GM18526 (cell line): Measurements from ENCODE around the gene FERMT3.

ENCODE experiments used
- POLR2A ChIP-seq: IDR thresholded peaks from 3 replicates; pipeline ENCODE4 v1.6.1; 2011; ENCODE audit not compliant: insufficient read length; ENCODE audit errors: extremely low read depth

The FERMT3 gene

GRCh38 chr11:64181506-64182411, 24.8 kb upstream of the FERMT3 start:
- peak; percentile 22 for TF ChIP-seq POLR2A

- TF ChIP-seq POLR2A: no peak
These were observed 22.6 kb upstream of the FERMT3 start for GRCh38 chr11:64183890-64184289.

- peak; percentile 99 for TF ChIP-seq POLR2A
These were observed 21.3 kb upstream of the FERMT3 start for GRCh38 chr11:64185175-64185692.

- TF ChIP-seq POLR2A: peak; percentile 71
These were observed 20.6 kb upstream of the FERMT3 start, which contains the start of gene STIP1 for GRCh38 chr11:64185693-64186491. STIP1 (plus strand) TSS chr11:64186171; CDS start chr11:64186262, 91 bp downstream.

- no peak for TF ChIP-seq POLR2A
These were observed 19.9 kb upstream of the FERMT3 start for GRCh38 chr11:64186492-64187165.

GRCh38 chr11:64192434-64192833, 14.1 kb upstream of the FERMT3 start:
- TF ChIP-seq POLR2A: no peak

GRCh38 chr11:64196626-64197025, 9.9 kb upstream of the FERMT3 start:
- no peak for TF ChIP-seq POLR2A

- TF ChIP-seq POLR2A: no peak
These were observed 8.0 kb upstream of the FERMT3 start for GRCh38 chr11:64198511-64198910.

- TF ChIP-seq POLR2A: no peak
These were observed 5.0 kb upstream of the FERMT3 start for GRCh38 chr11:64201543-64201942.

- TF ChIP-seq POLR2A: no peak
These were observed 3.5 kb upstream of the FERMT3 start for GRCh38 chr11:64202992-64203391.

- no peak for TF ChIP-seq POLR2A
These were observed 3.0 kb upstream of the FERMT3 start for GRCh38 chr11:64203421-64204079.

- TF ChIP-seq POLR2A: no peak
These were observed 2.5 kb upstream of the FERMT3 start for GRCh38 chr11:64204080-64204440.

GRCh38 chr11:64204464-64204989, 2.0 kb upstream of the FERMT3 start:
- no peak for TF ChIP-seq POLR2A

GRCh38 chr11:64207256-64208085, 950 bp downstream of the FERMT3 start:
- peak; percentile 76 for TF ChIP-seq POLR2A
